Peyer's patch (tissue), 4 donors: ENCODE results near the gene TRMT1L. TPM values are rescaled to one million over a fixed set of nuclear protein-coding genes. Genes with fewer than 3 reads are reported as not detected.
A peak's percentile ranks its signal among the peaks of the same experiment; 100 is the strongest.

ENCODE experiments used
- DNase-seq, 3 donors: peaks; one replicate each; pipeline ENCODE4 v3.0.0-alpha.2; 2017 to 2019
- H3K27ac ChIP-seq, 4 donors: fragments of 200-600 bp; sonication (generic); one replicate each; pipeline ENCODE4 v1.5.1; 2016 to 2019
- H3K27me3 ChIP-seq, 2 donors: fragments of 200-600 bp; sonication (generic); one replicate each; pipeline ENCODE4 v1.5.1; 2019
- H3K36me3 ChIP-seq, 3 donors: fragments of 200-600 bp; sonication (generic); one replicate each; pipeline ENCODE4 v1.5.1; 2016 to 2019
- H3K4me1 ChIP-seq, 4 donors: fragments of 200-600 bp; sonication (generic); one replicate each; pipeline ENCODE4 v1.5.1; 2016 to 2019
- H3K4me3 ChIP-seq, 4 donors: fragments of 200-600 bp; sonication (generic); 1 replicate in 3 of 4; 2 replicates in 1 of 4; pipeline ENCODE4 v1.5.1; 2016 to 2019; ENCODE audit warnings: mild to moderate bottlenecking in 1 of 4
- H3K9me3 ChIP-seq, 4 donors: fragments of 200-600 bp; sonication (generic); one replicate each; pipeline ENCODE4 v1.5.1; 2016 to 2019; ENCODE audit warnings: mild to moderate bottlenecking in 1 of 4
- CTCF ChIP-seq, 6 experiments: fragments of 450-650 bp in 4 of 6; fragments of 200-600 bp in 2 of 6; sonication (generic) in 1 of 6; IDR thresholded peaks; one replicate each; pipeline ENCODE4 v1.5.1; 2017 to 2019; ENCODE audit warnings: antibody characterized with exemption in 6 of 6, mild to moderate bottlenecking in 3 of 6, moderate library complexity in 1 of 6
- POLR2A ChIP-seq, 2 donors: fragments of 450-650 bp; IDR thresholded peaks; one replicate each; pipeline ENCODE4 v1.5.1; 2017; ENCODE audit warnings: antibody characterized with exemption in 2 of 2, mild to moderate bottlenecking in 2 of 2, moderate library complexity in 2 of 2
- total RNA-seq, 4 donors: library from RNA; depleted of rRNA; stranded (reverse); fragments of >200 nt; gene quantifications; one replicate each; pipeline ENCODE4 v1.1.0, GENCODE V29; 2016

TRMT1L gene
- total RNA-seq, 4 donors from 2014 or later, result 8.4 to 14.9 (median 13.7) TPM

GRCh38 chr1:185162491-185162890 lies 5.7 kb upstream of the TRMT1L start:
- no peak overlapping the region for H3K27ac ChIP-seq
- H3K36me3 ChIP-seq, result peaks cover 0 to 18% (median 0%) of the 10 kb centered on the region in 3 donors
- H3K4me3 ChIP-seq, result no peak overlapping the region
- peaks cover 0 to 9% (median 0%) of the 10 kb centered on the region in 4 donors for H3K4me1 ChIP-seq
- H3K27me3 ChIP-seq, result no peaks in the 10 kb centered on the region
- TF ChIP-seq CTCF (IDR thresholded peaks at IDR 0.05) (no peak), POLR2A (IDR thresholded peaks at IDR 0.05) (no peak)
- no peak for DNase-seq
- no peaks in the 10 kb centered on the region for H3K9me3 ChIP-seq

DNA sequence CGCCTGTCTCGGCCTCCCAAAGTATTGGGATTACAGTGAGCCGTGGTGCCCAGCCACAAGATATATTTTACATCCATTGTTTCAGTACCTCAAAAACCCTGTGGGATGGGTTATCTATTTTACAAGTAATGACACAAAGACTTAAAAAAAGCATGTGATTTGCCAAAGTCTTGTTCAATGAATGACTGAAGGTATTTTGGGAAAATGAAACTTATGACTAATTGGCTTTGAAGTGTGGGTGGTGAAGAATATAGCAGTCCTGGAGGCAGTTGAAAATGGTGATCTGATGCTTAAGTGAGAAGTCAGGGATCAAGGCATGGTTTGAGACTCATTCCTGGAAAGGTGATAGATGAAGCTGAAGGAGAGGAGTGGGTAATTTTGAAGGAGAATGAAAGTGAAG lies 3.2 kb upstream of the TRMT1L start:
- H3K27ac ChIP-seq, result no peak overlapping the region
- H3K4me1 ChIP-seq, result peaks cover 0 to 17% (median 6%) of the 10 kb centered on the region in 4 donors
- DNase-seq, result no peak
- no peak overlapping the region for H3K4me3 ChIP-seq
- H3K36me3 ChIP-seq, result peaks cover 0 to 7% (median 0%) of the 10 kb centered on the region in 3 donors
- no peaks in the 10 kb centered on the region for H3K27me3 ChIP-seq
- H3K9me3 ChIP-seq, result no peaks in the 10 kb centered on the region
- TF ChIP-seq POLR2A (IDR thresholded peaks at IDR 0.05), result no peak
- TF ChIP-seq CTCF (IDR thresholded peaks at IDR 0.05), result no peak

DNA sequence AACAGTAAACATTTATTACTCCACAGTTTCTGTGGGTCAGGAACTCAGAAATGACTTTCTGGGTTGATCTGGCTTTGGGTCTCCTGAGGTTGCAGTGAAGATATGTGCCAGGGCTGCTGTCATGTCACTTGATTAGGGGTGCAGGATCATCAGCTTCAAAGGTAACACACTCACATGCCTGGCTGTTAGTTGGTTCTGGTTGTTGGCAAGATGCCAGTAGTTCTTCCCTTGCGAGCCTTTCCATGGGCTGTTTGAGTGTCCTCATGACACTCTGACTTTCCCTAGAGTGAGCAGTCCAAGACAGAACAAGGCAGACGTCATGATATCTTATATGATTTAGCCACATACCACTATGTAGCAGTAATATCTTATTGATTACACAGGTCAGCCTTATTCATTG lies 2.0 kb upstream of the TRMT1L start:
- H3K36me3 ChIP-seq, result peaks cover 0 to 7% (median 0%) of the 10 kb centered on the region in 3 donors
- DNase-seq, result no peak
- peaks cover 0 to 26% (median 8%) of the 10 kb centered on the region in 4 donors for H3K4me1 ChIP-seq
- no peak overlapping the region for H3K4me3 ChIP-seq
- TF ChIP-seq POLR2A (IDR thresholded peaks at IDR 0.05) (no peak), CTCF (IDR thresholded peaks at IDR 0.05) (no peak)
- H3K9me3 ChIP-seq, result no peaks in the 10 kb centered on the region
- no peaks in the 10 kb centered on the region for H3K27me3 ChIP-seq
- no peak overlapping the region for H3K27ac ChIP-seq

DNA sequence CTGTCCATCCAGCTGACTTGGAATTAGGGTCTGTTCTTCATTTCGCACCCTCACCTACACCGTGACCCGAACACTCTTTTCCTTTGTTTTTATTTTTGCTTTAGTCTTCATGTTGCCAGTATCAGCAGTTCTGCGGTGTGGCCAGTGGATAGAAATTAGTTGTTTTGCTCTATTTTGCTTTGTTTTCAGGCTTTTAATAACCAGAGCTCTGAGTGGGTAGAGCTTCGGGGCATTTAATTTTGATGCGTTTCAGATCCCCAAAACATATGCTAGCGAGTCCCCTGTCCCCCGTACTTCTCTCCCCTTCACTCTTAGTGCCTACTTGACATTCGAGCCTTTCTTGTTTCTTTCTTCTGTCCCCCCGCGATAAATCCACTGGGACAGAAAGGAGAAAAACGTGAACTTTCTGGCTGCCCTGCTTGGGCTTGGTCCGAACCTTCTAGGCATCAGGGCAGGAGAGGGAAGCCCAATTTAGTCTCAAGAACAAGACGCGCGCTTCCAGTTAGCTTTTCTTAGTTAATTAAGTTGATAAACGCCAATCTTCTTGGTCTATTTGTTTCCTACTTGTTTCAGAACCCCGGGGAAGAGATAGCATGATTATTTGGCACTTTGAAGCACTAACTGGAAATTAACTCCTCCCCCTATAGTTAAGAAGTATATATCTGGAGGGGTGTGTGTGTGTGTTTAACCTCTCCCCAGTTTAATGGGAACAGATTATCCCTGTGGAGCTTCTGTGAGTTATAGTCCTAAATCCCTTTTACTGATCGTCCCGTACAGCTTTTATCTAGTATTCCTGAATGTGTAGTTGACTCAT lies 1.1 kb upstream of the TRMT1L start:
- H3K9me3 ChIP-seq, result no peaks in the 10 kb centered on the region
- DNase-seq, result no peak
- H3K27ac ChIP-seq, result peak overlapping the region; percentile 96 to 100 (median 98)
- peaks cover 0 to 7% (median 0%) of the 10 kb centered on the region in 3 donors for H3K36me3 ChIP-seq
- TF ChIP-seq CTCF (IDR thresholded peaks at IDR 0.05), result no peak
- no peak for TF ChIP-seq POLR2A (IDR thresholded peaks at IDR 0.05)
- H3K4me1 ChIP-seq, result peaks cover 0 to 26% (median 8%) of the 10 kb centered on the region in 4 donors
- H3K4me3 ChIP-seq, result peak overlapping the region; percentile 76 to 96 (median 80)
- no peaks in the 10 kb centered on the region for H3K27me3 ChIP-seq

GRCh38 chr1:185156288-185156853 lies 382 bp downstream of the TRMT1L start:
- no peaks in the 10 kb centered on the region for H3K27me3 ChIP-seq
- H3K4me3 ChIP-seq, result peak overlapping the region; percentile 76 to 96 (median 80)
- H3K4me1 ChIP-seq, result peaks cover 0 to 26% (median 8%) of the 10 kb centered on the region in 4 donors
- DNase-seq, result peak in 1 of 3 donors; percentile 33
- no peaks in the 10 kb centered on the region for H3K36me3 ChIP-seq
- TF ChIP-seq POLR2A (IDR thresholded peaks at IDR 0.05), result no peak
- TF ChIP-seq CTCF (IDR thresholded peaks at IDR 0.05), result no peak
- no peaks in the 10 kb centered on the region for H3K9me3 ChIP-seq
- H3K27ac ChIP-seq, result peak overlapping the region; percentile 96 to 100 (median 98)
